ENCODE results near the gene DENND1A. TPM values are rescaled to one million over a fixed set of nuclear protein-coding genes. Genes with fewer than 3 reads are reported as not detected.

The DENND1A gene
- total and polyA plus RNA-seq, 2 of the 13 experiments (the other 11 are each of a cell fraction or from before 2014, with no cell fraction given): 14.8 to 30.1 TPM

DNA sequence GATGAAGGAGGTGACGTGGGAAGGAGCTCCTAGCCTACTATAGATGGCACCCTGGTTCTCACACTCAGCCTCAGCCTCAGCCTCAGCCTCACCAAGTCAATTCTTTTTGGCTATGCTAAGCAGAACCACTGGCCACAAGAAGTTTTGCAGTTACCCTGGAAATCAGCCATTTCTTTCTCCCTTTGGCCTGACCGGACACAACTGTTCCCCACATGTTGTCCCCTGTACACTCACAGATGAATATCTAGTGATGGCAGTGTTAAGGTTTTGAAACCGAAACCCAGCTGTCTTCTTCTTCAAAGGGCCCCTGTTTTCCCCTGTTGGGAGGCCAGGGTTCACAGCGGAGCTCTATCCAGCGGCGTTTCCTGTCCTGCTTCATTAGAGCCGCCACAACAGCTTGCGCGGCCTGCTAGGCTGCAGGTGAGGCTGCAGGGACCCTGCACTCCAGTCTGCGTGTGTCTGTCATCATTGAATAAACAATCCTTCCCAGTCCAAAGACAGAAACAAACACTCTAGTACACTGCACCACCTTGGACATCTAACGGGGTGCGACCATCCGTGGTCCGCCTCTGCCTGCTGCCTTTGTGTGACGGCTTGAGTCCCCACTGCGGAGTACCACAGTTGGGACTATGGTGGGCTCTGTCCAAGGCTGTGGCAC lies 250.5 kb downstream of the DENND1A start (continued):
- TF ChIP-seq PITX1 (CRISPR knock-in tag; IDR thresholded peaks at IDR 0.05) (peak; percentile 63; the same call in 1 of the 2 replicates), ZBTB8A (CRISPR knock-in tag; IDR thresholded peaks at IDR 0.05; ENCODE audit: borderline replicate concordance, low read depth) (no peak), ZEB1 (IDR thresholded peaks at IDR 0.05; ENCODE audit: insufficient replicate concordance, low read depth) (peak; percentile 55), ZNF879 (CRISPR knock-in tag; IDR thresholded peaks at IDR 0.05) (no peak), SATB2 (CRISPR knock-in tag; IDR thresholded peaks at IDR 0.05) (no peak), ZNF33A (CRISPR knock-in tag; IDR thresholded peaks at IDR 0.05; ENCODE audit: borderline replicate concordance) (no peak), TSC22D2 (CRISPR knock-in tag; IDR thresholded peaks at IDR 0.05; ENCODE audit: borderline replicate concordance) (no peak), CEBPB (IDR thresholded peaks at IDR 0.05; ENCODE audit: borderline replicate concordance, low read depth, low read length) (no peak), KLF13 (CRISPR knock-in tag; IDR thresholded peaks at IDR 0.05) (no peak), ZNF207 (IDR thresholded peaks at IDR 0.05; ENCODE audit: borderline replicate concordance) (no peak), ASH2L (IDR thresholded peaks at IDR 0.05; ENCODE audit: insufficient read length, low read depth, low read length) (peak; percentile 64), KLF11 (CRISPR knock-in tag; IDR thresholded peaks at IDR 0.05) (no peak), PHF5A (CRISPR knock-in tag; IDR thresholded peaks at IDR 0.05; ENCODE audit: low read depth, unreplicated experiment) (peak; percentile 67), ZMAT3 (CRISPR knock-in tag; conservative IDR thresholded peaks at IDR 0.05) (no peak), TCF12 (IDR thresholded peaks at IDR 0.05) (no peak), TCF12 (CRISPR knock-in tag; IDR thresholded peaks at IDR 0.05) (no peak), TBX3 (IDR thresholded peaks at IDR 0.05; ENCODE audit: borderline replicate concordance) (peak; percentile 24; the same call in 1 of the 2 replicates)
- TF ChIP-seq, protein P1, sequence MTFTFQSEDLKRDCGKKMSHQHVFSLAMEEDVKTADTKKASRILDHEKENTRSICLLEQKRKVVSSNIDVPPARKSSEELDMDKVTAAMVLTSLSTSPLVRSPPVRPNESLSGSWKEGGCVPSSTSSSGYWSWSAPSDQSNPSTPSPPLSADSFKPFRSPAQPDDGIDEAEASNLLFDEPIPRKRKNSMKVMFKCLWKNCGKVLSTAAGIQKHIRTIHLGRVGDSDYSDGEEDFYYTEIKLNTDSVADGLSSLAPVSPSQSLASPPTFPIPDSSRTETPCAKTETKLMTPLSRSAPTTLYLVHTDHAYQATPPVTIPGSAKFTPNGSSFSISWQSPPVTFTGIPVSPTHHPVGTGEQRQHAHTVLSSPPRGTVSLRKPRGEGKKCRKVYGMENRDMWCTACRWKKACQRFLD (CRISPR knock-in tag; IDR thresholded peaks at IDR 0.05; ENCODE audit: borderline replicate concordance): no peak; the same call in 1 of the 2 replicates
- TF ChIP-seq, protein P2, sequence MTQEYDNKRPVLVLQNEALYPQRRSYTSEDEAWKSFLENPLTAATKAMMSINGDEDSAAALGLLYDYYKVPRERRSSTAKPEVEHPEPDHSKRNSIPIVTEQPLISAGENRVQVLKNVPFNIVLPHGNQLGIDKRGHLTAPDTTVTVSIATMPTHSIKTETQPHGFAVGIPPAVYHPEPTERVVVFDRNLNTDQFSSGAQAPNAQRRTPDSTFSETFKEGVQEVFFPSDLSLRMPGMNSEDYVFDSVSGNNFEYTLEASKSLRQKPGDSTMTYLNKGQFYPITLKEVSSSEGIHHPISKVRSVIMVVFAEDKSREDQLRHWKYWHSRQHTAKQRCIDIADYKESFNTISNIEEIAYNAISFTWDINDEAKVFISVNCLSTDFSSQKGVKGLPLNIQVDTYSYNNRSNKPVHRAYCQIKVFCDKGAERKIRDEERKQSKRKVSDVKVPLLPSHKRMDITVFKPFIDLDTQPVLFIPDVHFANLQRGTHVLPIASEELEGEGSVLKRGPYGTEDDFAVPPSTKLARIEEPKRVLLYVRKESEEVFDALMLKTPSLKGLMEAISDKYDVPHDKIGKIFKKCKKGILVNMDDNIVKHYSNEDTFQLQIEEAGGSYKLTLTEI (CRISPR knock-in tag; conservative IDR thresholded peaks at IDR 0.05): no peak
- TF ChIP-seq, protein P3, sequence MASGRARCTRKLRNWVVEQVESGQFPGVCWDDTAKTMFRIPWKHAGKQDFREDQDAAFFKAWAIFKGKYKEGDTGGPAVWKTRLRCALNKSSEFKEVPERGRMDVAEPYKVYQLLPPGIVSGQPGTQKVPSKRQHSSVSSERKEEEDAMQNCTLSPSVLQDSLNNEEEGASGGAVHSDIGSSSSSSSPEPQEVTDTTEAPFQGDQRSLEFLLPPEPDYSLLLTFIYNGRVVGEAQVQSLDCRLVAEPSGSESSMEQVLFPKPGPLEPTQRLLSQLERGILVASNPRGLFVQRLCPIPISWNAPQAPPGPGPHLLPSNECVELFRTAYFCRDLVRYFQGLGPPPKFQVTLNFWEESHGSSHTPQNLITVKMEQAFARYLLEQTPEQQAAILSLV (CRISPR knock-in tag; IDR thresholded peaks at IDR 0.05; ENCODE audit: borderline replicate concordance): no peak
- TF ChIP-seq, protein P4, sequence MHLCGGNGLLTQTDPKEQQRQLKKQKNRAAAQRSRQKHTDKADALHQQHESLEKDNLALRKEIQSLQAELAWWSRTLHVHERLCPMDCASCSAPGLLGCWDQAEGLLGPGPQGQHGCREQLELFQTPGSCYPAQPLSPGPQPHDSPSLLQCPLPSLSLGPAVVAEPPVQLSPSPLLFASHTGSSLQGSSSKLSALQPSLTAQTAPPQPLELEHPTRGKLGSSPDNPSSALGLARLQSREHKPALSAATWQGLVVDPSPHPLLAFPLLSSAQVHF (CRISPR knock-in tag; IDR thresholded peaks at IDR 0.05): no peak
- TF ChIP-seq, protein P5, sequence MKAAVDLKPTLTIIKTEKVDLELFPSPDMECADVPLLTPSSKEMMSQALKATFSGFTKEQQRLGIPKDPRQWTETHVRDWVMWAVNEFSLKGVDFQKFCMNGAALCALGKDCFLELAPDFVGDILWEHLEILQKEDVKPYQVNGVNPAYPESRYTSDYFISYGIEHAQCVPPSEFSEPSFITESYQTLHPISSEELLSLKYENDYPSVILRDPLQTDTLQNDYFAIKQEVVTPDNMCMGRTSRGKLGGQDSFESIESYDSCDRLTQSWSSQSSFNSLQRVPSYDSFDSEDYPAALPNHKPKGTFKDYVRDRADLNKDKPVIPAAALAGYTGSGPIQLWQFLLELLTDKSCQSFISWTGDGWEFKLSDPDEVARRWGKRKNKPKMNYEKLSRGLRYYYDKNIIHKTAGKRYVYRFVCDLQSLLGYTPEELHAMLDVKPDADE (CRISPR knock-in tag; IDR thresholded peaks at IDR 0.05): no peak
- TF ChIP-seq, protein P6, sequence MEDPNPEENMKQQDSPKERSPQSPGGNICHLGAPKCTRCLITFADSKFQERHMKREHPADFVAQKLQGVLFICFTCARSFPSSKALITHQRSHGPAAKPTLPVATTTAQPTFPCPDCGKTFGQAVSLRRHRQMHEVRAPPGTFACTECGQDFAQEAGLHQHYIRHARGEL (CRISPR knock-in tag; IDR thresholded peaks at IDR 0.05): no peak
